Smooth muscle cell (in vitro differentiated cells): ENCODE measurements around the gene TBC1D14. TPM values are rescaled to one million over a fixed set of nuclear protein-coding genes. Genes with fewer than 3 reads are reported as not detected.

Experiments used
- DNase-seq: peaks from one replicate; lab custom pipeline; 2025; ENCODE audit not compliant: unreplicated experiment; lab: John Stamatoyannopoulos, UW
- H2AFZ ChIP-seq: fragments of 200-600 bp; sonication (generic); 2 replicates; pipeline ENCODE4 v1.6.0; 2016; ENCODE audit warnings: antibody characterized with exemption, low read depth, mild to moderate bottlenecking
- H3F3A ChIP-seq: fragments of 200-600 bp; sonication (generic); 2 replicates; pipeline ENCODE4 v1.6.0; 2017; ENCODE audit warnings: antibody characterized with exemption, low read depth
- H3K27ac ChIP-seq: fragments of 200-600 bp; sonication (generic); 2 replicates; pipeline ENCODE4 v1.5.1; 2016; ENCODE audit warnings: low read depth, mild to moderate bottlenecking
- H3K27me3 ChIP-seq: fragments of 200-600 bp; sonication (generic); 2 replicates; pipeline ENCODE4 v1.6.1; 2016; ENCODE audit warnings: low read depth, mild to moderate bottlenecking
- H3K36me3 ChIP-seq: fragments of 200-600 bp; sonication (generic); 2 replicates; pipeline ENCODE4 v1.5.1; 2016; ENCODE audit warnings: low read depth
- H3K4me1 ChIP-seq: fragments of 200-600 bp; sonication (generic); 2 replicates; pipeline ENCODE4 v1.5.1; 2016; ENCODE audit warnings: low read depth
- H3K4me2 ChIP-seq: fragments of 200-600 bp; sonication (generic); 2 replicates; pipeline ENCODE4 v1.6.0; 2016; ENCODE audit warnings: mild to moderate bottlenecking
- H3K4me3 ChIP-seq: fragments of 200-600 bp; sonication (generic); 2 replicates; pipeline ENCODE4 v1.5.1; 2016; ENCODE audit warnings: mild to moderate bottlenecking
- H3K79me2 ChIP-seq: fragments of 200-600 bp; sonication (generic); 2 replicates; pipeline ENCODE4 v1.6.0; 2016; ENCODE audit warnings: low read depth, mild to moderate bottlenecking
- H3K9ac ChIP-seq: fragments of 200-600 bp; sonication (generic); 2 replicates; pipeline ENCODE4 v1.6.0; 2016; ENCODE audit warnings: low read depth
- H3K9me3 ChIP-seq: fragments of 200-600 bp; sonication (generic); replicated peaks from 2 replicates; pipeline ENCODE4 v1.5.1; 2016; ENCODE audit warnings: low read depth
- H4K20me1 ChIP-seq: fragments of 200-600 bp; sonication (generic); 2 replicates; pipeline ENCODE4 v1.6.0; 2016; ENCODE audit warnings: low read depth
- WGBS: methylation state at CpG from one replicate; pipeline ENCODE4 v1.1.7; 2016; ENCODE audit warnings: low lambda C conversion rate; 5-methylcytosine and 5-hydroxymethylcytosine counted together
- polyA plus RNA-seq: library from polyadenylated mRNA; unstranded; fragments of >200 nt; fragmentation: Nextera tagmentation; extraction: Ambion mirVana; gene quantifications from 2 replicates; pipeline ENCODE4 v1.2.1, GENCODE V29; 2016
- total RNA-seq: library from RNA; depleted of rRNA; stranded (reverse); fragments of >200 nt; gene quantifications from 2 replicates; pipeline ENCODE4 v1.2.3, GENCODE V29; 2014
- TF ChIP-seq, protein P1 (sequence below): fragments of 200-600 bp; sonication (generic); IDR thresholded peaks from 2 replicates; pipeline ENCODE4 v1.5.1; 2017; ENCODE audit warnings: borderline replicate concordance, mild to moderate bottlenecking, antibody characterized with exemption; ENCODE audit not compliant: insufficient read depth, poor library complexity, severe bottlenecking

Gene TBC1D14
- total and polyA plus RNA-seq, 2 experiments from 2014 or later = 13.0 to 24.4 TPM

DNA sequence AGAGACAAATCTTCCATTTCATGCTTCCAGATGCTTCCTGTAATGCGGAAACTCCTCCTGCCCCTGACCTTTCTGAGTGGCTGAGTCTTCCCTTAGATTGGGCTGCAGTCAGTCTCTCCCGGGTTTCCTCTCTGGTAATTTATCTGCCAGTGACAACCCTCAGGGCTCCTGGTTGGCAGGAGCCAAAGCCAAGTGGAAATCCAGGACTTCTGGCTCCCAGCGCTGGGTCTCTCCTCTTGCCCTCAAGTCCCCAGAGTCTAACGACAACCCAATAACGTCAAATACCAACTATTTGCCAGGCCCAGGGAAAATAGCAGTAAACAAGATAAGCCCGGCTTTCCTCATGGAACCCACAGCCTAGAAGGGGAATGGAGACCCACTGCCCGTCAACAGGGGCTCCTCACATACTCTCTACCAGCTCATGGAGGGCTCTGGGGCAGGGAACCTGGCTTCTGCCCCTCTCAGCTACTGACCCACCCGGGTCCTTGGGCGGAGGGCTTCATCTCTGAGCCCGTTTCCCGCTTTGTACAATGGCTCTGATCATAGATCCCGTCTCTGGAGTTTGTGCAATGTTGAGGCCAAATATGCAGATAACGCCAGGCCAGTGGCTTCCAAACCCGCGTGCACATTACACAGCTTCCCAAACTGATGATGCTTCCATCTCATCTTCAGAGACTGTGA is 1.1 kb upstream of the TBC1D14 start:
- H3K4me2 ChIP-seq = peak overlapping the region; percentile 89
- H3K9me3 ChIP-seq = no peaks in the 10 kb centered on the region
- H3K79me2 ChIP-seq = peaks cover 2% of the 10 kb centered on the region
- peaks cover 29% of the 10 kb centered on the region for H4K20me1 ChIP-seq
- H3K27ac ChIP-seq = peak overlapping the region; percentile 95
- H3K4me3 ChIP-seq = peak overlapping the region; percentile 99
- H3K36me3 ChIP-seq = no peaks in the 10 kb centered on the region
- 30% methylated on average over 15 of the region's 15 CpGs for WGBS
- H2AFZ ChIP-seq = peak overlapping the region; percentile 91
- no peaks in the 10 kb centered on the region for H3F3A ChIP-seq
- TF ChIP-seq, protein P1, sequence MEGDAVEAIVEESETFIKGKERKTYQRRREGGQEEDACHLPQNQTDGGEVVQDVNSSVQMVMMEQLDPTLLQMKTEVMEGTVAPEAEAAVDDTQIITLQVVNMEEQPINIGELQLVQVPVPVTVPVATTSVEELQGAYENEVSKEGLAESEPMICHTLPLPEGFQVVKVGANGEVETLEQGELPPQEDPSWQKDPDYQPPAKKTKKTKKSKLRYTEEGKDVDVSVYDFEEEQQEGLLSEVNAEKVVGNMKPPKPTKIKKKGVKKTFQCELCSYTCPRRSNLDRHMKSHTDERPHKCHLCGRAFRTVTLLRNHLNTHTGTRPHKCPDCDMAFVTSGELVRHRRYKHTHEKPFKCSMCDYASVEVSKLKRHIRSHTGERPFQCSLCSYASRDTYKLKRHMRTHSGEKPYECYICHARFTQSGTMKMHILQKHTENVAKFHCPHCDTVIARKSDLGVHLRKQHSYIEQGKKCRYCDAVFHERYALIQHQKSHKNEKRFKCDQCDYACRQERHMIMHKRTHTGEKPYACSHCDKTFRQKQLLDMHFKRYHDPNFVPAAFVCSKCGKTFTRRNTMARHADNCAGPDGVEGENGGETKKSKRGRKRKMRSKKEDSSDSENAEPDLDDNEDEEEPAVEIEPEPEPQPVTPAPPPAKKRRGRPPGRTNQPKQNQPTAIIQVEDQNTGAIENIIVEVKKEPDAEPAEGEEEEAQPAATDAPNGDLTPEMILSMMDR = no peak
- H3K9ac ChIP-seq = peak overlapping the region; percentile 98
- no peaks in the 10 kb centered on the region for H3K27me3 ChIP-seq
- DNase-seq = no peak
- H3K4me1 ChIP-seq = peaks cover 26% of the 10 kb centered on the region

DNA sequence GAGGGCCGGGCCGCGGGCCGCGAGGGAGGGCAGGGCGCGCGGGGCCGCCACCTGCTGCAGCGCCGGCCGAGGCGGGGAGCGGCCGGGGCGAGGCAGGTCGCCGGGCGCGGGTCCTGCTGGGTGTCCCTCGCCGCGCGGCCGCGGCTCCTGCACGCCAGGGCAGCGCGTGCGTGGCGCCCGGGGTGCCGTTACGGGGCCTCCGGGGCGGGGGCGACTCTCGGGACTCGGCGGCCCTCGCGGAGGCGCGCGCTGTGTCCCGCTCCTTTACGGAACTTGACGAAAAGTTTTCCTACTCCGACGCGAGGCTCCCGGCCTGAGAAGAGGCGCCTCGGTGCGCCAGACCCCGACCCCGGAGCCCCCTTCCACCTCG is 329 bp downstream of the TBC1D14 start:
- under 1% methylated on average over 41 of the region's 58 CpGs for WGBS
- H2AFZ ChIP-seq = peak overlapping the region; percentile 18

DNA sequence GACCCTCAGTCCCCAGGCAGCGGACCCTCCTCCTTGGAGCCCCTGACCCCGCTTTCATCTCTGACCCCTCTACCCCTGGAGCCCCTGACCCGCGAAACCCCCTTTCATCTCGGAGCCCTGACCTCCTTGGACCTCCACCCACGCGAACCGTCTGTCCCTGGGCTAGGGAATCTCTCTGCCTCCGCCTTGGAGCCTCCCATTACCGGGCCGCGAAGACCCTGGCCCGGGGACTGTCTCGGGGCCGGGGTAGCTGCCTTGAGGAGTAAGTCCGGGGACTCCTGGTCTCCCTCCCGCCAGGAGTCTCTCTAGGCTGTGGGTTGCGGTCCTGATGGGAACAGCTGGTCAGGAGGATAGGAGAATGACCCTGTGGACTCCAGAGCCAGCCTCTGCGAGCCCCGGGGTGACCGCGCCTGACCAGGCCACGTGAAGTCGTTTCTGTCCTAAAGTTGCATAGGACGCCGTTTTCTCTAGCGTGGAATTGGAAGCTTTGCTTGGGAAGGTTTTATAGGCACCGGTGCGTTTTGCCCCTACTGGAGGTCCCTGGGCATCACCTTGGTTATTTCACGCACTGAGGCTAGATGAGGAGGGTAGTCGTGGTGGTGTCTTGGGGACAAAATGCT is 824 bp downstream of the TBC1D14 start:
- TF ChIP-seq, protein P1 = no peak

More for the DNA sequence above, 329 bp downstream of the TBC1D14 start:
- peaks cover 42% of the 10 kb centered on the region for H4K20me1 ChIP-seq
- H3K79me2 ChIP-seq = peaks cover 2% of the 10 kb centered on the region
- peak overlapping the region; percentile 47 for H3K9ac ChIP-seq
- no peaks in the 10 kb centered on the region for H3K27me3 ChIP-seq
- H3F3A ChIP-seq = no peaks in the 10 kb centered on the region
- peaks cover 26% of the 10 kb centered on the region for H3K4me1 ChIP-seq
- no peaks in the 10 kb centered on the region for H3K9me3 ChIP-seq
- TF ChIP-seq, protein P1 = no peak
- H3K27ac ChIP-seq = no peak overlapping the region
- DNase-seq = no peak
- H3K36me3 ChIP-seq = no peaks in the 10 kb centered on the region
- H3K4me3 ChIP-seq = peak overlapping the region; percentile 99
- H3K4me2 ChIP-seq = peak overlapping the region; percentile 89

More for the DNA sequence above, 824 bp downstream of the TBC1D14 start:
- DNase-seq = no peak
- H3K27me3 ChIP-seq = no peaks in the 10 kb centered on the region
- H3K9me3 ChIP-seq = no peaks in the 10 kb centered on the region
- H3K36me3 ChIP-seq = no peaks in the 10 kb centered on the region
- peak overlapping the region; percentile 18 for H2AFZ ChIP-seq
- H3K79me2 ChIP-seq = peaks cover 2% of the 10 kb centered on the region
- H3F3A ChIP-seq = no peaks in the 10 kb centered on the region
- H3K4me2 ChIP-seq = peak overlapping the region; percentile 89
- H4K20me1 ChIP-seq = peaks cover 47% of the 10 kb centered on the region
- 23% methylated on average over 30 of the region's 31 CpGs for WGBS
- peak overlapping the region; percentile 99 for H3K4me3 ChIP-seq
- H3K4me1 ChIP-seq = peaks cover 26% of the 10 kb centered on the region
- H3K9ac ChIP-seq = peak overlapping the region; percentile 47
- no peak overlapping the region for H3K27ac ChIP-seq
